Smooth muscle cell of the brain vasculature (primary cell): ENCODE measurements around the gene SPECC1L.
"Not testable (repeated sequence)": the region's sequence is repeated elsewhere in the genome, so short reads cannot be mapped to it uniquely, and the experiment has no call there.

Experiments used
- DNase-seq: peaks from one replicate; pipeline ENCODE4 v3.0.0-alpha.2; 2012; ENCODE audit warnings: low read depth, low spot score

Gene SPECC1L

GRCh38 chr22:24245584-24246561 lies 24.8 kb upstream of the SPECC1L start:
- not testable (repeated sequence) for DNase-seq

GRCh38 chr22:24247011-24247507 lies 23.6 kb upstream of the SPECC1L start:
- no peak for DNase-seq

- DNase-seq: no peak
Observed at GRCh38 chr22:24247564-24248344, 22.9 kb upstream of the SPECC1L start.

- DNase-seq: not testable (repeated sequence)
Observed at GRCh38 chr22:24248611-24249010, 22.0 kb upstream of the SPECC1L start.

- DNase-seq: not testable (repeated sequence)
Observed at GRCh38 chr22:24249413-24249812, 21.2 kb upstream of the SPECC1L start.

GRCh38 chr22:24251286-24251685 lies 19.3 kb upstream of the SPECC1L start:
- DNase-seq: not testable (repeated sequence)

GRCh38 chr22:24253126-24253525 lies 17.5 kb upstream of the SPECC1L start:
- not testable (repeated sequence) for DNase-seq

GRCh38 chr22:24256136-24256535 lies 14.5 kb upstream of the SPECC1L start:
- not testable (repeated sequence) for DNase-seq

- not testable (repeated sequence) for DNase-seq
Observed at GRCh38 chr22:24256736-24257135, 13.9 kb upstream of the SPECC1L start.

GRCh38 chr22:24259459-24259858 lies 11.2 kb upstream of the SPECC1L start:
- not testable (repeated sequence) for DNase-seq

- DNase-seq: not testable (repeated sequence)
Observed at GRCh38 chr22:24262185-24262749, 8.4 kb upstream of the SPECC1L start.

- DNase-seq: not testable (repeated sequence)
Observed at GRCh38 chr22:24263479-24263878, 7.2 kb upstream of the SPECC1L start.

- not testable (repeated sequence) for DNase-seq
Observed at GRCh38 chr22:24264329-24264896, 6.2 kb upstream of the SPECC1L start.

GRCh38 chr22:24265734-24266133 lies 4.9 kb upstream of the SPECC1L start:
- no peak for DNase-seq

GRCh38 chr22:24266495-24266894 lies 4.1 kb upstream of the SPECC1L start:
- DNase-seq: not testable (repeated sequence)

- no peak for DNase-seq
Observed at GRCh38 chr22:24271386-24271854, 789 bp downstream of the SPECC1L start.

GRCh38 chr22:24273031-24273430 lies 2.4 kb downstream of the SPECC1L start:
- DNase-seq: not testable (repeated sequence)

- DNase-seq: not testable (repeated sequence)
Observed at GRCh38 chr22:24273906-24274305, 3.3 kb downstream of the SPECC1L start.

- not testable (repeated sequence) for DNase-seq
Observed at GRCh38 chr22:24274696-24275405, 4.2 kb downstream of the SPECC1L start.

- not testable (repeated sequence) for DNase-seq
Observed at GRCh38 chr22:24280363-24280762, 9.7 kb downstream of the SPECC1L start.
